NT2/D1 (cell line): Measurements from ENCODE around the gene FRG2B.
"Not testable (repeated sequence)": the region's sequence is repeated elsewhere in the genome, so short reads cannot be mapped to it uniquely, and the experiment has no call there.

Source experiments
- DNase-seq: peaks from one replicate; pipeline ENCODE4 v3.0.0-alpha.2; 2011; ENCODE audit warnings: low read depth, low spot score
- H3K27me3 ChIP-seq: 2 replicates; pipeline ENCODE4 v1.6.0; 2011; ENCODE audit warnings: mild to moderate bottlenecking; ENCODE audit not compliant: insufficient read length, insufficient read depth
- H3K36me3 ChIP-seq: 2 replicates; pipeline ENCODE4 v1.6.1; 2011; ENCODE audit warnings: mild to moderate bottlenecking, low read length, mixed read lengths; ENCODE audit not compliant: insufficient read depth, insufficient read length
- H3K4me1 ChIP-seq: 2 replicates; pipeline ENCODE4 v1.5.1; 2011; ENCODE audit not compliant: insufficient read depth, insufficient read length
- H3K4me3 ChIP-seq: 2 replicates; pipeline ENCODE4 v1.5.1; 2011; ENCODE audit warnings: low read depth; ENCODE audit not compliant: insufficient read length
- H3K9ac ChIP-seq: 2 replicates; pipeline ENCODE4 v1.6.0; 2011; ENCODE audit warnings: low read depth; ENCODE audit not compliant: insufficient read length
- H3K9me3 ChIP-seq: 2 replicates; pipeline ENCODE4 v1.5.1; 2011; ENCODE audit warnings: mild to moderate bottlenecking, low read length; ENCODE audit not compliant: insufficient read depth
- SUZ12 ChIP-seq: IDR thresholded peaks from 2 replicates; pipeline ENCODE4 v1.6.1; 2011; ENCODE audit not compliant: insufficient read length, insufficient read depth; ENCODE audit errors: extremely low read depth
- YY1 ChIP-seq: IDR thresholded peaks from 2 replicates; pipeline ENCODE4 v1.6.1; 2011; ENCODE audit not compliant: insufficient read length, insufficient read depth
- ZNF274 ChIP-seq: IDR thresholded peaks from 2 replicates; pipeline ENCODE4 v1.6.1; 2011; ENCODE audit warnings: mild to moderate bottlenecking, low read depth, low read length

Gene FRG2B

DNA sequence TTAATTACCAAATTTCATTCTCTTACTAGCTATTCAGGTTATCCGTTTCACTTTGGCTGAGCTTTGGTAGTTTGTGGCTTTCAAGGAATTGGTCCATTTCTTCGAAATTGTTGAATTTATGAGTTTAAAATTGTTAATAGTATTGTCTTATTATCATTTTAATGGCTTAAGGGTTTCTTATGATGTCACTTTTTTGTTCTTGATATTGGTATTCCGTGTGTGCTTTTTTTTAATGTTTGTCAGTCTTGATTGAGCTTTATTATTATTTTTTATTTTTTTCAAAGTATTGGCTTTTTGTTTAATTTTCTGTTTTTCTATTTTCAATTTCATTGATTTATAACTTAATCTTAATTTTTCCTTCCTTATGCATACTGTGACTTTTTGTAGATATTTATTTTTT, 25.9 kb downstream of the FRG2B start:
- TF ChIP-seq SUZ12 (no peak), ZNF274 (no peak)
- Histone ChIP-seq H3K4me1 (no peaks in the 10 kb centered on the region), H3K27me3 (peaks cover 4% of the 10 kb centered on the region)

DNA sequence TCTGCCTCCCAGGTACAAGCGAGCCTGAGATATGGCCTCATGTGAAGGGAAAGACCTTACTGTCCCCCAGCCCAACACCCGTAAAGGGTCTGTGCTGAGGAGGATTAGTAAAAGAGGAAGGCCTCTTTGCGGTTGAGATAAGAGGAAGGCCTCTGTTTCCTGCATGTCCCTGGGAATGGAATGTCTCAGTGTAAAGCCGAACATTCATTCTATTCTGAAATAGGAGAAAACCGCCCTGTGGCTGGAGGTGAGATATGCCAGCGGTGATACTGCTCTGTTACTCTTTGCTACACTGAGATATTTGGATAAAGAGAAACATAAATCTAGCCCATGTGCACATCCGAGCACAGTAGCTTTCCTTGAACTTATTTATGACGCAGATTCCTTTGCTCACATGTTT, 26.7 kb downstream of the FRG2B start:
- not testable (repeated sequence) for H3K9me3 ChIP-seq, DNase-seq, H3K9ac ChIP-seq

More for the DNA sequence above, 25.9 kb downstream of the FRG2B start:
- no peaks in the 10 kb centered on the region for H3K36me3 ChIP-seq
- H3K9me3 ChIP-seq: no peaks in the 10 kb centered on the region
- H3K9ac ChIP-seq: no peak overlapping the region
- no peak for DNase-seq
- no peak overlapping the region for H3K4me3 ChIP-seq

DNA sequence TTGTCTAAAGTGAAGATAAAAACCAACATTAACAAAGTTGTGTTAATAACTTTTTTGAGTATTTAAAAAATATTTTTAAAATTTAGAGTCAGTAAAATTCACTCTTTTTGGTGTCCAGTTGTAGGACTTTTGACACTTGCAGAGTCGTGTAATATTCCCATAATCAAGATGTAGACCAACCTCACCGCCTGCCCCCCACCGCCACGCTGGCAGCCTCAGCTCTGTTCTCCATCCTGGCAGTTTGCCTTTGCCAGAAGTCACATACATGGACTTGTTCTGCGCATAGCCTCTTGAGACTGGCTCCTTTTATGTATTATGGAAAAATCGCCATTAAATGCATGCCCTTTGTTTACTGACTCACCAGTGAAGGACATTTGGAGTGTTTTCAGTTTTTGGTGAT, 33.9 kb downstream of the FRG2B start:
- no peaks in the 10 kb centered on the region for H3K27me3 ChIP-seq
- H3K36me3 ChIP-seq: no peaks in the 10 kb centered on the region
- DNase-seq: no peak
- no peak overlapping the region for H3K9ac ChIP-seq
- TF ChIP-seq ZNF274 (no peak), SUZ12 (no peak), YY1 (no peak)
- H3K4me3 ChIP-seq: no peak overlapping the region
- no peaks in the 10 kb centered on the region for H3K9me3 ChIP-seq
- no peaks in the 10 kb centered on the region for H3K4me1 ChIP-seq

More for the DNA sequence above, 26.7 kb downstream of the FRG2B start:
- not testable (repeated sequence) for H3K36me3 ChIP-seq, H3K4me3 ChIP-seq, H3K4me1 ChIP-seq, H3K27me3 ChIP-seq

DNA sequence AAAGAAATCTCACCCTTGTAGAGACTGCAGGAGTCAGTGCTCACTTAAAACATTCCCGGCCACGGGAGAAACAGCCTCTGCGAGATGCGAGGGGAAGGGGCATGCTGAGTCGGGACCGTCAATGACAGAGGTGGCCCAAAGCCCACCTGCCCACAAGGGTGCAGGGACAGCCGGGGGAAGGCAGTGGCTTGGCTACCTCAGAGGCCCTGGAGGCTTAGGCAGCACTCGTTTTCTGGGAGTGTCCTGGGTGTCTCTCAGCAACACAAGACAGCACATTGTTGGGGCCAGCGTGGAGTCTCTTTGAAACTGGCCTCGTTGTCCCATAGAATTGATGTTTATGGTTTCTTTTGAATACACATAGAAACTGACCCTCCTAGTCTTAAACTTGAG, 35.6 kb downstream of the FRG2B start:
- Histone ChIP-seq H3K4me3 (no peak overlapping the region), H3K36me3 (no peaks in the 10 kb centered on the region), H3K9me3 (no peaks in the 10 kb centered on the region), H3K27me3 (no peaks in the 10 kb centered on the region), H3K9ac (no peak overlapping the region), H3K4me1 (no peaks in the 10 kb centered on the region)
- no peak for TF ChIP-seq SUZ12
- TF ChIP-seq YY1: no peak
- TF ChIP-seq ZNF274: no peak
- DNase-seq: no peak

DNA sequence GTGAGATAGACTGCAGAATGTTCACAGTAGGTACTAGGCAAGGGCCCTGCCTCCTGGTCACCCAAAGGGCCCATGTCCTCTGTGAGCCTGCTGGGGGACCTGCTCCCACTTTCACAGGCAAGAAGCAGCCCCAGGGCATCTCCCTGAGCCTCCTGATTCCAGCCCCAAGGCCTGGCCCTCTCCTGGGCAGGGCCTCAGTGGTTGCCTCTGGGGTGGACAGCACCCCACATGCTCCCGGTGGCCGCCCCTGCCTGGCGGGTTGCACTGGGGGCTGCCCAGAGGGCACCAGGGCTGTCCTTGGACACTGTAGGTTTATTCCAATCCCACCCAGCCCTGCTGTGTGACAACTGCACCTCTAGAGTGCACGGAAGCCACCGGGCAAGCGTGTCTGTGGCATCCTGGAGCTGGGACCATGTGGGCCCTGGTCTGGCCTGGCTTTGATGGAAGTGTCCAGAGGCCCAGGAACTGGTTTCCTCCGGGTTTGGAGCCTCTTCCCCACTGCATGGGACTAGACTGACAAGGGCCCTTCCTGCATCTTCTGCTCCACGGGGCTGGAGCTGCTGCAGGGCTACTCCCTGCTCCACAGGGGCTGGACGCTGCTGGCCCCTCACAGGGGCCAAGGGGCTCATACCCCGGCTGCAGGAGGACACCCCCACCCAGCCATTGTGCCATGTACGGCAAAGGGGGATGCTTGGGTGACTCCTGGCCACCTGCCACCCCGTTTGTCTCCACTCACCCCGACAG, 36.2 kb downstream of the FRG2B start:
- no peak for DNase-seq
- H3K27me3 ChIP-seq: no peaks in the 10 kb centered on the region
- H3K4me3 ChIP-seq: no peak overlapping the region
- TF ChIP-seq ZNF274: no peak
- TF ChIP-seq YY1: no peak
- TF ChIP-seq SUZ12: no peak
- no peak overlapping the region for H3K9ac ChIP-seq
- no peaks in the 10 kb centered on the region for H3K36me3 ChIP-seq
- no peaks in the 10 kb centered on the region for H3K9me3 ChIP-seq
- H3K4me1 ChIP-seq: no peaks in the 10 kb centered on the region

DNA sequence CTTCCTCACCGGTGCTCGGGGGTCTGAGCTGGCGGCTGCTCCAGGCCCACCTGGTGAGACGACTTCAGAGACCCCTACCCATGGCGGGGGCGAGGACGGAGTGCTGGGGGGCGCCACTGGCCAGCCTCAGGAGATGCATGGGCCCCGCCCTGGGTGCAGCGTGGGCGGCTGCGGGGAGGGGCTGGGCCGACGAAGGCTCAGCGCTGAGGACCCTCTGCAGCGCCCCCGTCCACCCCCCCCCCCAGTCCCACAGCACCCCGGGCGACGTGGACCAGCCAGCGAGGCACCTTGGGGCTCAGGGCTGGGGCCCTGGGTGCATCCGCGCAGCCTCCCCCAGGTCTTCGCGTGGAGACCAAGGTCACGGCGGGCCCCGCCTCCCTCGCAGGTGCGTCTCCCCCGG, 49.6 kb downstream of the FRG2B start:
- peaks cover 11% of the 10 kb centered on the region for H3K9me3 ChIP-seq
- not testable (repeated sequence) for H3K4me1 ChIP-seq, H3K4me3 ChIP-seq, H3K9ac ChIP-seq, H3K36me3 ChIP-seq, DNase-seq, H3K27me3 ChIP-seq
